Measurements from ENCODE around the gene CST2.
"Not testable (repeated sequence)": the region's sequence is repeated elsewhere in the genome, so short reads cannot be mapped to it uniquely, and the experiment has no call there.

Gene CST2

GRCh38 chr20:23783447-23783846, 43.1 kb downstream of the CST2 start:
- Histone ChIP-seq H3K27me3 (ENCODE audit: low read depth) (no peaks in the 10 kb centered on the region), H3K4me1 (no peaks in the 10 kb centered on the region), H3K4me3 (no peak overlapping the region), H3K9me3 (no peaks in the 10 kb centered on the region), H3K36me3 (replicated peaks) (no peaks in the 10 kb centered on the region)
- DNase-seq (ENCODE audit: low spot score in 2 of 2), result no peak
- in situ Hi-C loops (cut with MboI; ENCODE audit: low sequenced_read_pairs), result loop anchor here (25.0 kb wide), 2 partner anchors 204 to 1129 kb away; partner anchors contain the start of gene GGTLC1

DNA sequence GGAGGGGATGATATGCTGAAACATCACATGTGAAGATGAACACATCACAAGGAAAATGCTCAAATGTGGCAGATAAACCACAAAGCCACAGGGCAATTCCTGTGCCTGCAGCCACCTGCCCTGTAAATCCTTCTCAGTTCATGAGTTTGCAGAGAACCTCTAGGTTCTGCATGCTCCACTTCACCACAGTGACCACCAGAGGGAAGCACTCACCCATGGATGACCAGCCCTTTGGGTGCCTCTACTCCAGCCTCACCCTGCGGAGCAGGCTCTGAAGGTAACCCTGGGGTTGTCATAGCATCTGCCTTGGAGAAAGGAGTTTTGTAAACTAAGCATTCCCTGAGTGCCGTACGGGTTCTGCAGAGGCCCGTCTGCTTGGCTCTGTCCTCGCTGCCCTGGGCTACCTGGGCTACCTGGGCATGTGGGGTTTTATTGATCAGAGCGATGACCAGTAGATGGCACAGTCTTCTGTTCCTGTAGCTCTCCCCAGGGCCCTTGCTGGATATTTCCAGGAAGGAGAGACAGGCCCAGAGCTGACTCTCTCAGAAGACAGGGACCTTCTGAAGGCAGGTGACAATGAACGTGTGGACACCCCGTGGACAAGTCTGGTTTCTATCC, 44.1 kb downstream of the CST2 start:
- Histone ChIP-seq H3K27me3 (ENCODE audit: low read depth) (no peaks in the 10 kb centered on the region), H3K4me3 (no peak overlapping the region), H3K9me3 (no peaks in the 10 kb centered on the region), H3K36me3 (replicated peaks) (no peaks in the 10 kb centered on the region), H3K4me1 (no peaks in the 10 kb centered on the region)
- peak in 1 of 2 experiments; percentile 17 for DNase-seq (ENCODE audit: low spot score in 2 of 2)
- in situ Hi-C loops (cut with MboI; ENCODE audit: low sequenced_read_pairs), result loop anchor here (25.0 kb wide), 2 partner anchors 205 to 1130 kb away; partner anchors contain the start of gene GGTLC1

- DNase-seq (ENCODE audit: low spot score in 2 of 2); H3K27me3 ChIP-seq (ENCODE audit: low read depth); H3K4me1 ChIP-seq; H3K9me3 ChIP-seq; H3K36me3 ChIP-seq (replicated peaks); H3K4me3 ChIP-seq: not testable (repeated sequence)
- in situ Hi-C loops (cut with MboI; ENCODE audit: low sequenced_read_pairs), result loop anchor here (25.0 kb wide), 2 partner anchors 209 to 1134 kb away; partner anchors contain the start of gene GGTLC1
These were observed 47.9 kb downstream of the CST2 start for GRCh38 chr20:23778676-23779075.

GRCh38 chr20:23777380-23777779, 49.1 kb downstream of the CST2 start:
- not testable (repeated sequence) for H3K9me3 ChIP-seq; H3K4me3 ChIP-seq; H3K27me3 ChIP-seq (ENCODE audit: low read depth); H3K36me3 ChIP-seq (replicated peaks); DNase-seq (ENCODE audit: low spot score in 2 of 2); H3K4me1 ChIP-seq
- in situ Hi-C loops (cut with MboI; ENCODE audit: low sequenced_read_pairs), result loop anchor here (25.0 kb wide), 2 partner anchors 210 to 1135 kb away; partner anchors contain the start of gene GGTLC1

DNA sequence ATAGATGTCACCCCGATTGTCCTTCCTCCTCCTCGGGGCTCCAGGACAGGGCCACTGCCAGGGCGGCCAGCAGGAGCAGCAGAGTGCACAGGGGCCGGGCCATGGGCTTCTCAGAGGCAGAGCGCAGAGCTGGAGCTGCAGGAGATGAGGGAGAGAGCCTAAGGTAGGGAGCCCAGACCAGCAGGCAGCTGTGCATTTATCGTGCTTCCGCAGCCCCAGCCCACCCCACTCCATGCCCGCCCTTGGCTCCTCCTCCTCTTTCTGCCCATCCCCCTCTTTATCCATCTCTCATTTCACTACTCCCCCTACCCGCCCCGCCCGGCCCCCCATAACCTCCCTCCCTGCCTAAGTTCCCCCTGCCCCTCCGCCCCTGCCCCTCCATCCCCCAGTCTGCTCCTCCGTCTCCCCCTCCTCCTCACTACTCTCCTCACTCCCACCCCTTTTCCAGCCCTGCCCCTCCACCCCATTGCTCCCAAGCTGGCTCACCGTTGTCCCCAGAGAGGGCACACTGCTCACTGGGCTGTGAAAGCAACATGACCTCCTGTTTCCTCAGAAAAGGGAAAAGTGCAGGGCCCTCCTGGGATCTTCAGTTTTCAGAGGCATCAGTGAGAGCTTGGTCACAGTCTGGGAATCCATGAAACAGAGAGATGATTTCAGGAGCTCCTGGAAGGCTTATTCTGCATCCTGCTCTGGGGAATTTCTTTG, 50.3 kb downstream of the CST2 start:
- Histone ChIP-seq H3K9me3 (no peaks in the 10 kb centered on the region), H3K4me1 (no peaks in the 10 kb centered on the region), H3K36me3 (replicated peaks) (no peaks in the 10 kb centered on the region), H3K4me3 (no peak overlapping the region), H3K27me3 (ENCODE audit: low read depth) (no peaks in the 10 kb centered on the region)
- in situ Hi-C loops (cut with MboI; ENCODE audit: low sequenced_read_pairs), result loop anchor here (25.0 kb wide), 2 partner anchors 211 to 1136 kb away; partner anchors contain the start of gene GGTLC1
- no peak for DNase-seq (ENCODE audit: low spot score in 2 of 2)

GRCh38 chr20:23774081-23774480, 52.4 kb downstream of the CST2 start:
- in situ Hi-C loops (cut with MboI; ENCODE audit: low sequenced_read_pairs), result no loop called here
- Histone ChIP-seq H3K4me3 (no peak overlapping the region), H3K36me3 (replicated peaks) (no peaks in the 10 kb centered on the region), H3K9me3 (no peaks in the 10 kb centered on the region), H3K27me3 (ENCODE audit: low read depth) (no peaks in the 10 kb centered on the region), H3K4me1 (no peaks in the 10 kb centered on the region)
- DNase-seq (ENCODE audit: low spot score in 2 of 2), result no peak

Data from HAP-1 (cell line).